Neural progenitor cell (in vitro differentiated cells): ENCODE measurements around the gene CCT3.

ENCODE experiments used
- EZH2 ChIP-seq: fragments of 200-600 bp; sonication (generic); IDR thresholded peaks from 2 replicates; pipeline ENCODE4 v1.6.1; 2017; ENCODE audit warnings: antibody characterized with exemption, mild to moderate bottlenecking, moderate library complexity
- TF ChIP-seq, protein P1 (sequence below): fragments of 200-600 bp; sonication (generic); IDR thresholded peaks from 2 replicates; pipeline ENCODE4 v1.5.1; 2017; ENCODE audit warnings: antibody characterized with exemption, mild to moderate bottlenecking

DNA sequence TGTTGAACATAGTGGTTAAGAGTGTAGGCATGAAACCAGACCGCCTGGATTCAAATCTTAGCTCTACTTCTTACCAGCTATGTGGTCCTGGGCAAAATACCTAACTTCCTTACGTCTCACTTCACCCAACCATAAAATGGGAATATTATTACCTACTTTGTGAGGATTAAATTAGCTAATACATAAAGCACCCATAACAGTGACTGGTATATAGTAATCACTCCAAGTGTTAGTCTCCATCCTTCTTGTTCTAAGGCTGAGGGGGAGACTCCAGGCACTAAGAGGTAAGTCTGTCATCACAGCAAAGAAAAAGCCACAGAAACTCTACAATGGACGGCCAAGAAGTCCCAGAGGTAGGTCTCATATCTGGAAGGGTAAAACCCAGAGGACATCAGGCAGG is 58.3 kb downstream of the CCT3 start:
- TF ChIP-seq EZH2: no peak
- TF ChIP-seq, protein P1, sequence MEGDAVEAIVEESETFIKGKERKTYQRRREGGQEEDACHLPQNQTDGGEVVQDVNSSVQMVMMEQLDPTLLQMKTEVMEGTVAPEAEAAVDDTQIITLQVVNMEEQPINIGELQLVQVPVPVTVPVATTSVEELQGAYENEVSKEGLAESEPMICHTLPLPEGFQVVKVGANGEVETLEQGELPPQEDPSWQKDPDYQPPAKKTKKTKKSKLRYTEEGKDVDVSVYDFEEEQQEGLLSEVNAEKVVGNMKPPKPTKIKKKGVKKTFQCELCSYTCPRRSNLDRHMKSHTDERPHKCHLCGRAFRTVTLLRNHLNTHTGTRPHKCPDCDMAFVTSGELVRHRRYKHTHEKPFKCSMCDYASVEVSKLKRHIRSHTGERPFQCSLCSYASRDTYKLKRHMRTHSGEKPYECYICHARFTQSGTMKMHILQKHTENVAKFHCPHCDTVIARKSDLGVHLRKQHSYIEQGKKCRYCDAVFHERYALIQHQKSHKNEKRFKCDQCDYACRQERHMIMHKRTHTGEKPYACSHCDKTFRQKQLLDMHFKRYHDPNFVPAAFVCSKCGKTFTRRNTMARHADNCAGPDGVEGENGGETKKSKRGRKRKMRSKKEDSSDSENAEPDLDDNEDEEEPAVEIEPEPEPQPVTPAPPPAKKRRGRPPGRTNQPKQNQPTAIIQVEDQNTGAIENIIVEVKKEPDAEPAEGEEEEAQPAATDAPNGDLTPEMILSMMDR: no peak
